ENCODE data around the gene RAI14.

Gene RAI14

DNA sequence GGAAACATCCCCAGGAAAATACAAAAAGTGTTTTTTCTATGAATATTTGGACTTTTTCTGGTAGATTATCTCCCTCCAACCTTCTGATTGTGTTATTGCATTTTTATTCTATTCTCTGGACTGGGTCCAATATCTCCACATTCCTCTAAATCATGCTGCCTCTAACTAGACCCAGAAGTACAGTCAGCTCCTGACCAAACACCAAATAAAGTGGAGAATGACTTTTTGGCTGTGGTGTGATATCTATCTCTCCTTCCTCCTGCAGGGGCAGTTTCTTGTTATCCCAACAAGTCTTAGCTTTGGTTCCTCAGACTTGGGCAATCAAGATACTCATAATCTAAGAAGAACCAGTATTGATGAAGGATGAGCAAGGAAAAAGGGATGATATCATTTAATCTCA lies 3.2 kb upstream of the RAI14 start:
- no peak for TF ChIP-seq POLR2AphosphoS5 (IDR thresholded peaks at IDR 0.05; ENCODE audit: low read depth, low read length)
- no peak for TF ChIP-seq TAF1 (IDR thresholded peaks at IDR 0.05; ENCODE audit: borderline replicate concordance, insufficient read depth, low read length)
- no peak for TF ChIP-seq FOXP2 (optimal IDR thresholded peaks at IDR 0.05; ENCODE audit: borderline replicate concordance, extremely low read depth, extremely low read length, insufficient read depth)

DNA sequence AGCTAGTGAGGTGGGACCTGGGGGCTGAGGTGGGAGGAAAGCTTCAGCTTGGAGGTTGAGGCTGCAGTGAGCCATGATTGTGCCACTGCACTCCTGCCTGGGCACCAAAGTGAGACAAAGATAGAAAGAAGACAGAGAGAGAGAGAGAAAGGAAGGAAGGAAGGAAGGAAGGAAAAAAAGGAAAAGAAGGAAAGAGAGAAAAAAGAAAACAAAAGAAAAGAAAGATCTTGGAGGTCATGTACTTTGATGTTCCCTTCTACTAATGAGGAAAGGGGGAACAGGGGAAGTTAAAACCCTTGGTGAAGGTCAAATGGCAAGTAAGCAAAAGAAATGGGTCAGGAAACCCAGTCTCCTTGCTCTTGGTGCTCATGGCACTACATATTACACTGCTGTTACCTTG lies 2.4 kb upstream of the RAI14 start:
- TF ChIP-seq TAF1 (IDR thresholded peaks at IDR 0.05; ENCODE audit: borderline replicate concordance, insufficient read depth, low read length) (no peak), SIN3A (IDR thresholded peaks at IDR 0.05; ENCODE audit: borderline replicate concordance, insufficient read depth, low read length) (no peak), FOXP2 (optimal IDR thresholded peaks at IDR 0.05; ENCODE audit: borderline replicate concordance, extremely low read depth, extremely low read length, insufficient read depth) (no peak), POLR2AphosphoS5 (IDR thresholded peaks at IDR 0.05; ENCODE audit: low read depth, low read length) (no peak)
- TF ChIP-seq, protein P1, sequence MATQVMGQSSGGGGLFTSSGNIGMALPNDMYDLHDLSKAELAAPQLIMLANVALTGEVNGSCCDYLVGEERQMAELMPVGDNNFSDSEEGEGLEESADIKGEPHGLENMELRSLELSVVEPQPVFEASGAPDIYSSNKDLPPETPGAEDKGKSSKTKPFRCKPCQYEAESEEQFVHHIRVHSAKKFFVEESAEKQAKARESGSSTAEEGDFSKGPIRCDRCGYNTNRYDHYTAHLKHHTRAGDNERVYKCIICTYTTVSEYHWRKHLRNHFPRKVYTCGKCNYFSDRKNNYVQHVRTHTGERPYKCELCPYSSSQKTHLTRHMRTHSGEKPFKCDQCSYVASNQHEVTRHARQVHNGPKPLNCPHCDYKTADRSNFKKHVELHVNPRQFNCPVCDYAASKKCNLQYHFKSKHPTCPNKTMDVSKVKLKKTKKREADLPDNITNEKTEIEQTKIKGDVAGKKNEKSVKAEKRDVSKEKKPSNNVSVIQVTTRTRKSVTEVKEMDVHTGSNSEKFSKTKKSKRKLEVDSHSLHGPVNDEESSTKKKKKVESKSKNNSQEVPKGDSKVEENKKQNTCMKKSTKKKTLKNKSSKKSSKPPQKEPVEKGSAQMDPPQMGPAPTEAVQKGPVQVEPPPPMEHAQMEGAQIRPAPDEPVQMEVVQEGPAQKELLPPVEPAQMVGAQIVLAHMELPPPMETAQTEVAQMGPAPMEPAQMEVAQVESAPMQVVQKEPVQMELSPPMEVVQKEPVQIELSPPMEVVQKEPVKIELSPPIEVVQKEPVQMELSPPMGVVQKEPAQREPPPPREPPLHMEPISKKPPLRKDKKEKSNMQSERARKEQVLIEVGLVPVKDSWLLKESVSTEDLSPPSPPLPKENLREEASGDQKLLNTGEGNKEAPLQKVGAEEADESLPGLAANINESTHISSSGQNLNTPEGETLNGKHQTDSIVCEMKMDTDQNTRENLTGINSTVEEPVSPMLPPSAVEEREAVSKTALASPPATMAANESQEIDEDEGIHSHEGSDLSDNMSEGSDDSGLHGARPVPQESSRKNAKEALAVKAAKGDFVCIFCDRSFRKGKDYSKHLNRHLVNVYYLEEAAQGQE (IDR thresholded peaks at IDR 0.05; ENCODE audit: insufficient read depth in 1 of 2, low read depth in 2 of 2, low read length in 2 of 2), result no peak

DNA sequence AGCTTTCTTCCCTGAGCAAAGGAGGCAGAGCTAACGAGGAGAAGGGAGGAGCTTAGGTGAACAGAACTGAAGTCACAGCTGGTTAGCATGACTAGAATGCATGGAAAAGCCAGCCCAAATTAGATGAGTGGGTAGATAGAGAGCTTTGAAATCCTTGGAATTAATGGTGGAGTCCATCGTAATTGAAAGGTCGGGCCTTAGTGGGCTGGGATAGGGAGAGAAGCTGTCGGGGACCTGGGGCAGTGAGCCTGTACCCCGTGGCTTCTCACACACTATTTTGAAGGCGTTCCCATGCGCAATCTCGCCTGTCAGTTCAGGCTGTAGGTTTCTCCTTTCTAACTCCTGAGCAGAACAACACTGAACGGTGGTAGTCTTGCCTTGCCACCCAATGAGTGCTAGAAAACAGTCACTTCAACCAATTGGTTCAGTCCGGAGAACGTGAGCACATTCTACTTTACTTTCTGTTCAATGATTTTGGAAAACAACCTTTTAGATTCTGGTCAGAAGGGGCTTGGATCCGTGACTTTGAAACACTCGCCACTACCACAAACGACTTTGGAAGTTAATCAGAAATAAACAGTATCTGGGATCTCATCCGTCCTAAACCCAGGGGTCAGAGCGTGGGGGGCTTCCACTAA lies 655 bp upstream of the RAI14 start:
- no peak for TF ChIP-seq FOXP2 (optimal IDR thresholded peaks at IDR 0.05; ENCODE audit: borderline replicate concordance, extremely low read depth, extremely low read length, insufficient read depth)
- no peak for TF ChIP-seq SIN3A (IDR thresholded peaks at IDR 0.05; ENCODE audit: borderline replicate concordance, insufficient read depth, low read length)
- no peak for TF ChIP-seq TAF1 (IDR thresholded peaks at IDR 0.05; ENCODE audit: borderline replicate concordance, insufficient read depth, low read length)
- TF ChIP-seq, protein P1 (IDR thresholded peaks at IDR 0.05; ENCODE audit: insufficient read depth in 1 of 2, low read depth in 2 of 2, low read length in 2 of 2), result no peak
- no peak for TF ChIP-seq POLR2AphosphoS5 (IDR thresholded peaks at IDR 0.05; ENCODE audit: low read depth, low read length)

DNA sequence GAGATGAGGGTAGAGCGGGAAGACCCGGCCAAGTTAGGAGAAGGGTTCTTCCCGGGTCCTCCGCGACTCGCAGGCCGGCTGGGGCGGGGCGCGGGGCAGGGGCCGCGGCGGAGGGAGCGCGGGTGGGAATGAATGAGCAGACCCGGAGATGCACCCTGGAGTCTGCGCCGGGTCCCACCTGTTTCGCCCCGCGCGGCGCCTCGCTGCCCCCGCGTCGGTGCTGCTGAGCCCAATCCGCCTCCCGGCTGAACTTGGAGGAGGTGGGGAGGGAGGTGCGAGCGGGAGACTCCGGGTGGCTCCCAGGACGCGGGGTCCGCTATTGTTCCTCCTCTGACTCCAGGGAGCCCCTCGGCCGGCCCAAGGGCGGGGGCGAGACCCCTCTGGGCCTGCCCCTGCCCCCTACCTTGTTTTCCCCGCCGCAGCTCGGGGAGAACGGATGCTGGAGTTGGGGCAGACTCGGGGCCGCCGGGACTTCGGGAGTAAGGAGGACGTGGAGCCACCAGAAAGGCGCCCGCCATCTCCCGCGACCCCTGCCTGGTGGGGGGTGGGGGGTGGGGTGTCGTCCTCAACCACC lies 659 bp downstream of the RAI14 start:
- TF ChIP-seq POLR2AphosphoS5 (IDR thresholded peaks at IDR 0.05; ENCODE audit: low read depth, low read length) (no peak), FOXP2 (optimal IDR thresholded peaks at IDR 0.05; ENCODE audit: borderline replicate concordance, extremely low read depth, extremely low read length, insufficient read depth) (no peak), TAF1 (IDR thresholded peaks at IDR 0.05; ENCODE audit: borderline replicate concordance, insufficient read depth, low read length) (no peak), SIN3A (IDR thresholded peaks at IDR 0.05; ENCODE audit: borderline replicate concordance, insufficient read depth, low read length) (no peak)
- TF ChIP-seq, protein P1 (IDR thresholded peaks at IDR 0.05; ENCODE audit: insufficient read depth in 1 of 2, low read depth in 2 of 2, low read length in 2 of 2), result no peak

GRCh38 chr5:34657274-34657921 lies 1.3 kb downstream of the RAI14 start:
- TF ChIP-seq FOXP2 (optimal IDR thresholded peaks at IDR 0.05; ENCODE audit: borderline replicate concordance, extremely low read depth, extremely low read length, insufficient read depth), result no peak
- TF ChIP-seq, protein P1 (IDR thresholded peaks at IDR 0.05; ENCODE audit: insufficient read depth in 1 of 2, low read depth in 2 of 2, low read length in 2 of 2), result peak; percentile 54 to 79; a peak in 3 of 4 replicates

All from PFSK-1 (cell line).